CD8-positive, alpha-beta memory T cell (primary cell): ENCODE data around the gene MYL6. TPM values are rescaled to one million over a fixed set of nuclear protein-coding genes. Genes with fewer than 3 reads are reported as not detected.

Experiments used
- CTCF ChIA-PET: fragments of 350-600 bp; sonication (Branson Sonifier 250); formaldehyde crosslinking; loops from one replicate; lab custom pipeline; 2021; ENCODE audit warnings: antibody characterized with exemption; lab: Charles Lee
- POLR2A ChIA-PET: fragments of 350-600 bp; sonication (Branson Sonifier 250); formaldehyde crosslinking; loops from one replicate; lab custom pipeline; 2021; ENCODE audit warnings: antibody characterized with exemption; lab: Charles Lee
- DNase-seq, 5 donors: peaks; one replicate each; pipeline versions ENCODE4 v3.0.0 to v3.0.0-alpha.2; 2020 to 2022; ENCODE audit warnings: mixed read lengths in 1 of 5
- H3K27ac ChIP-seq: one replicate; pipeline ENCODE4 v1.7.0; 2013; ENCODE audit warnings: low read depth, mild to moderate bottlenecking, low read length, moderate library complexity
- H3K27me3 ChIP-seq: 2 replicates; pipeline ENCODE4 v1.7.0; 2013; ENCODE audit warnings: low read length, mild to moderate bottlenecking; ENCODE audit not compliant: insufficient read depth, poor library complexity, severe bottlenecking
- H3K36me3 ChIP-seq: 2 replicates; pipeline ENCODE4 v1.7.0; 2013; ENCODE audit warnings: mild to moderate bottlenecking, low read length, moderate library complexity; ENCODE audit not compliant: insufficient read depth
- H3K4me1 ChIP-seq: 2 replicates; pipeline ENCODE4 v1.7.0; 2013; ENCODE audit warnings: mild to moderate bottlenecking, low read length, moderate library complexity; ENCODE audit not compliant: insufficient read depth
- H3K4me3 ChIP-seq: 2 replicates; pipeline ENCODE4 v1.7.0; 2013; ENCODE audit warnings: mild to moderate bottlenecking, low read length
- H3K9me3 ChIP-seq: 2 replicates; pipeline ENCODE4 v1.7.0; 2013; ENCODE audit warnings: mild to moderate bottlenecking, low read length
- H3K27ac Mint-ChIP-seq, 8 donors: one replicate each; pipeline ENCODE4 v1.8.0; 2020 to 2021; ENCODE audit warnings: mixed read lengths in 8 of 8, mild to moderate bottlenecking in 6 of 8, inconsistent platforms in 3 of 8, moderate library complexity in 3 of 8
- H3K27me3 Mint-ChIP-seq, 2 donors: one replicate each; pipeline ENCODE4 v1.8.0; 2020 to 2021; ENCODE audit warnings: mixed read lengths in 2 of 2, mild to moderate bottlenecking in 1 of 2, moderate library complexity in 1 of 2
- H3K36me3 Mint-ChIP-seq, 3 donors: one replicate each; pipeline ENCODE4 v1.8.0; 2020 to 2021; ENCODE audit warnings: mixed read lengths in 3 of 3, inconsistent platforms in 1 of 3, mild to moderate bottlenecking in 1 of 3
- H3K4me1 Mint-ChIP-seq, 3 donors: one replicate each; pipeline ENCODE4 v1.8.0; 2020 to 2021; ENCODE audit warnings: mixed read lengths in 3 of 3, inconsistent platforms in 1 of 3, mild to moderate bottlenecking in 1 of 3
- H3K4me3 Mint-ChIP-seq, 7 donors: one replicate each; pipeline ENCODE4 v1.8.0; 2020 to 2021; ENCODE audit warnings: mixed read lengths in 7 of 7, mild to moderate bottlenecking in 6 of 7, moderate library complexity in 4 of 7, inconsistent platforms in 2 of 7
- H3K9me3 Mint-ChIP-seq, 5 donors: one replicate each; pipeline ENCODE4 v1.8.0; 2020 to 2022; ENCODE audit warnings: mixed read lengths in 5 of 5, mild to moderate bottlenecking in 3 of 5, moderate library complexity in 2 of 5, inconsistent platforms in 1 of 5
- polyA plus RNA-seq: library from polyadenylated mRNA; unstranded; fragments of 300-500 nt; fragmentation: Illumina TruSeq; gene quantifications from one replicate; pipeline ENCODE4 v1.2.3, GENCODE V29; 2021
- total RNA-seq, 2 experiments: library from RNA; stranded (reverse); gene quantifications; one replicate each; pipeline ENCODE4 v1.2.3, GENCODE V29; 2021

Gene MYL6
- total and polyA plus RNA-seq, 3 experiments from 2014 or later = 1,010 to 2,423 (median 1,017) TPM

DNA sequence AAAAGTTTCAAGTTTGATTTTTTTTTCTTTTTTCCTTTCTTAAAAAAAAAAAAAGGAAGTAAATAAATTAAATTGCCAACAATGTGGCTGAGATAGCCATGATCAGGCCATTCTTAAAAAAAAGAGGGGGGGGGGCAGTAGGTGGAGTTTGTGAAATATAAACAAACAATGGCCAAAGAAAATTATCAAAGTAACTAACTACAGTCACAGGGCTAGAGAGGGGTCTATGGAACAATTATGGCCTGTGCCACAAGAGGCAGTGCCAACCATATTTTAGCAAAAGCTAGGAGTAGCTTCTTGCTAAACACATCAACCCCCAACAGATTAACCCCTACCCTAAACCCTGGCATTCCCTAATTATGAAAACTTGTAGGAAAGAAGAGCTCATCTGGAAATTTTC is 47.3 kb downstream of the MYL6 start:
- Mint-ChIP-seq H3K36me3 (peaks cover 0 to 51% (median 13%) of the 10 kb centered on the region in 3 donors), H3K27me3 (no peaks in the 10 kb centered on the region), H3K27ac (peak overlapping the region in 3 of 8 donors; percentile 45 to 77 (median 70)), H3K4me3 (no peak overlapping the region), H3K4me1 (peaks cover 0 to 8% (median 0%) of the 10 kb centered on the region in 3 donors), H3K9me3 (no peaks in the 10 kb centered on the region)
- Histone ChIP-seq H3K4me1 (no peaks in the 10 kb centered on the region), H3K36me3 (peaks cover 39% of the 10 kb centered on the region), H3K27me3 (no peaks in the 10 kb centered on the region), H3K4me3 (no peak overlapping the region), H3K9me3 (no peaks in the 10 kb centered on the region), H3K27ac (peak overlapping the region; percentile 35)
- no peak for DNase-seq
- CTCF ChIA-PET = interaction anchor here (1.1 to 3.8 kb wide), 9 partner anchors 9 to 467 kb away, joined by 3 to 19 read pairs (median 3); partner anchors contain the start of genes ANKRD52, RNF41, SMARCC2 and STAT2
- POLR2A ChIA-PET = interaction anchor here (0.6 kb wide), 1 partner anchor 55 kb away, joined by 7 read pairs; no protein-coding TSS in a partner anchor

DNA sequence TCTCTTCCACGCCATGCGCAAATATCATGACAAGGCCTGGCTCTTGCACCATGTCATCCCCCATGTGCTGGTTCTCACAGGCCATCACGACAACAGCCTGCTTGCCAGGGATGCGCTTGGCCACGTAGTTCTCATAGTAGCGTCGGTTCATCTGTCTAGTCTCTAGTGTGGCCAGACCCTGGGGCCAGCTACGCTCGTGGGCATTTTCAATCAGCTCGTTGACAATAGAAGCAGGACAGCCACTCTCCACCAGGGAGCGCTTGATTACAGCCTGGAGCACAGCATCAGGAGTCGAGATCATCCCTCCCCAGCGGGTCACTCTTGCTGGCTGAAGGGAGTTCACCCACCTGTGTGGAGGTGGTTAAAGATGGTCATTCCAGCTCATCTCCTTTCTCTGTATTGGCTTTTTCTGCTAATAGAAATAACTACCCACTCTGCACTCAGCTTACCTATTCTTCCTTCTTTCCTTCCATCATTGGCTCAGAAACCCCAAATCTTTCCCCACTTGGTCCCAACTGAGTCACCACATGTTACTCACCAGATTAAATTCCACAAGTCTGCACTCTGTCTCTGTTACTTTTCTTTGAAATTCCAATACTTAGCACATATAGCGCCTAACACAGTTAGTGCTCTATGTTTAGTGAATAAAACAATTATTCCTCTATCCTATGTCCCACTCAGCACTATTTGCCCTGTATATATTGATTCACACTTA is 48.5 kb downstream of the MYL6 start:
- Mint-ChIP-seq H3K27ac (peak overlapping the region in 5 of 8 donors; percentile 4 to 53 (median 39)), H3K9me3 (no peaks in the 10 kb centered on the region), H3K27me3 (no peaks in the 10 kb centered on the region), H3K4me3 (no peak overlapping the region), H3K4me1 (peaks cover 0 to 8% (median 0%) of the 10 kb centered on the region in 3 donors), H3K36me3 (peaks cover 0 to 58% (median 16%) of the 10 kb centered on the region in 3 donors)
- Histone ChIP-seq H3K4me1 (no peaks in the 10 kb centered on the region), H3K27me3 (no peaks in the 10 kb centered on the region), H3K27ac (no peak overlapping the region), H3K36me3 (peaks cover 41% of the 10 kb centered on the region), H3K4me3 (no peak overlapping the region), H3K9me3 (no peaks in the 10 kb centered on the region)
- ChIA-PET POLR2A (interaction anchor here (0.9 to 1.2 kb wide), 2 partner anchors 14 to 78 kb away, joined by 3 read pairs; partner anchors contain the start of gene ESYT1), CTCF (interaction anchor here (0.6 to 3.8 kb wide), 17 partner anchors 9 to 468 kb away, joined by 3 to 19 read pairs (median 3); partner anchors contain the start of genes RNF41 and STAT2)
- DNase-seq = peak in 3 of 5 donors; percentile 12 to 57 (median 14)

DNA sequence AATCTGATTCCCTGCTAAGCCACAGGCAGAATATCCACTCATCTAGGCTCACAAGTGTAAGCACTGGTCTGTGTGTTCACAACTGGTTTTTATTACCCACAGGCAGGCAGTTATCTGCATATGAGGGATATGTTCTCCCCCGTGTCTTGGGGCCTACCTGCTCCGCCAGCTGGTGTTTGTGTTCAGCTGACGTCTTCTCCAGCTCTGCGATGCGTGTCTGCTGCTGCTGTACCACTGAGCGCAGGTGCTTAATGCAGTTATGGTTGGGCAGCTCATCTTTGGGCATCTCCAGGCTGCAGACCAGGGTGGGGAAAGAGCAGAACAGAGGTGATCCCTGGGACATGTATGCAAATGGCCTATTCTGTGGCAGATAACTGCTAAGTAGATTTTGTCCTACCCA is 49.8 kb downstream of the MYL6 start:
- no peaks in the 10 kb centered on the region for H3K4me1 ChIP-seq
- H3K9me3 Mint-ChIP-seq = no peaks in the 10 kb centered on the region
- no peak overlapping the region for H3K4me3 Mint-ChIP-seq
- DNase-seq = no peak
- peaks cover 50% of the 10 kb centered on the region for H3K36me3 ChIP-seq
- CTCF ChIA-PET = interaction anchor here (0.7 to 3.8 kb wide), 5 partner anchors 14 to 256 kb away, joined by 3 to 19 read pairs (median 4); partner anchors contain the start of gene RNF41
- peak overlapping the region in 1 of 8 donors; percentile 52 for H3K27ac Mint-ChIP-seq
- H3K4me1 Mint-ChIP-seq = no peaks in the 10 kb centered on the region
- H3K27me3 ChIP-seq = no peaks in the 10 kb centered on the region
- H3K27me3 Mint-ChIP-seq = no peaks in the 10 kb centered on the region
- no peak overlapping the region for H3K27ac ChIP-seq
- peaks cover 0 to 72% (median 16%) of the 10 kb centered on the region in 3 donors for H3K36me3 Mint-ChIP-seq
- POLR2A ChIA-PET = no interaction called here
- no peak overlapping the region for H3K4me3 ChIP-seq
- H3K9me3 ChIP-seq = no peaks in the 10 kb centered on the region

Other genes with a start within 250 kb of the MYL6 start
- 10 to 100 TPM; 35.8 to 38.4 TPM for gene PYM1, start 230.5 kb upstream of the MYL6 start, total RNA-seq
- gene PYM1, start 230.5 kb upstream of the MYL6 start, polyA plus RNA-seq = 80.8 TPM
- 100 to 1,000 TPM; 221 to 236 TPM for gene DGKA, start 227.2 kb upstream of the MYL6 start, total RNA-seq
- gene DGKA, start 227.2 kb upstream of the MYL6 start, polyA plus RNA-seq = 234 TPM
- under 1 TPM; 0.28 to 0.33 TPM for gene PMEL, start 192.3 kb upstream of the MYL6 start, total RNA-seq
- gene PMEL, start 192.3 kb upstream of the MYL6 start, polyA plus RNA-seq = not detected
- 100 to 1,000 TPM; 117 to 125 TPM for gene CDK2, start 191.5 kb upstream of the MYL6 start, total RNA-seq
- 8.2 TPM for gene CDK2, start 191.5 kb upstream of the MYL6 start, polyA plus RNA-seq
- gene RAB5B, start 184.3 kb upstream of the MYL6 start, total RNA-seq = 10 to 100 TPM; 36.6 to 38.3 TPM
- gene RAB5B, start 184.3 kb upstream of the MYL6 start, polyA plus RNA-seq = 68.5 TPM
- 1 to 10 TPM; 2.3 to 2.5 TPM for gene SUOX, start 161.1 kb upstream of the MYL6 start, total RNA-seq
- gene SUOX, start 161.1 kb upstream of the MYL6 start, polyA plus RNA-seq = 0.90 TPM
- gene IKZF4, start 137.3 kb upstream of the MYL6 start, total RNA-seq = 10 to 100 TPM; 11.0 to 11.6 TPM
- gene IKZF4, start 137.3 kb upstream of the MYL6 start, polyA plus RNA-seq = 0.86 TPM
- gene RPS26, start 116.4 kb upstream of the MYL6 start, total RNA-seq = 10 to 100 TPM; 48.8 to 59.9 TPM
- 1,127 TPM for gene RPS26, start 116.4 kb upstream of the MYL6 start, polyA plus RNA-seq
- gene ERBB3, start 78.2 kb upstream of the MYL6 start, total RNA-seq = 1 to 10 TPM; 1.7 to 1.9 TPM
- gene ERBB3, start 78.2 kb upstream of the MYL6 start, polyA plus RNA-seq = 0.63 TPM
- gene PA2G4, start 53.8 kb upstream of the MYL6 start, total RNA-seq = 100 to 1,000 TPM; 468 to 504 TPM
- gene PA2G4, start 53.8 kb upstream of the MYL6 start, polyA plus RNA-seq = 249 TPM
- gene RPL41, start 41.7 kb upstream of the MYL6 start, total RNA-seq = 1,000 to 10,000 TPM; 5,711 to 5,990 TPM
- gene RPL41, start 41.7 kb upstream of the MYL6 start, polyA plus RNA-seq = 7,268 TPM
- gene ZC3H10, start 40.1 kb upstream of the MYL6 start, total RNA-seq = 1 to 10 TPM; 8.1 to 9.0 TPM
- 3.2 TPM for gene ZC3H10, start 40.1 kb upstream of the MYL6 start, polyA plus RNA-seq
- 100 to 1,000 TPM; 185 to 191 TPM for gene ESYT1, start 30.1 kb upstream of the MYL6 start, total RNA-seq
- gene ESYT1, start 30.1 kb upstream of the MYL6 start, polyA plus RNA-seq = 374 TPM
- gene MYL6B, start 5.8 kb upstream of the MYL6 start, total RNA-seq = 10 to 100 TPM; 68.6 to 70.0 TPM
- 6.2 TPM for gene MYL6B, start 5.8 kb upstream of the MYL6 start, polyA plus RNA-seq
- 100 to 1,000 TPM; 107 to 118 TPM for gene SMARCC2, start 31.1 kb downstream of the MYL6 start, total RNA-seq
- 92.4 TPM for gene SMARCC2, start 31.1 kb downstream of the MYL6 start, polyA plus RNA-seq
- 10 to 100 TPM; 41.2 to 42.3 TPM for gene RNF41, start 63.6 kb downstream of the MYL6 start, total RNA-seq
- gene RNF41, start 63.6 kb downstream of the MYL6 start, polyA plus RNA-seq = 47.4 TPM
- 100 to 1,000 TPM; 102 to 104 TPM for gene NABP2, start 66.0 kb downstream of the MYL6 start, total RNA-seq
- gene NABP2, start 66.0 kb downstream of the MYL6 start, polyA plus RNA-seq = 4.6 TPM
- gene SLC39A5, start 71.7 kb downstream of the MYL6 start, total RNA-seq = under 1 TPM; 0.35 to 0.62 TPM
- not detected for gene SLC39A5, start 71.7 kb downstream of the MYL6 start, polyA plus RNA-seq
- gene ANKRD52, start 100.0 kb downstream of the MYL6 start, total RNA-seq = 10 to 100 TPM; 67.0 to 69.9 TPM
- 16.1 TPM for gene ANKRD52, start 100.0 kb downstream of the MYL6 start, polyA plus RNA-seq
- gene COQ10A, start 108.6 kb downstream of the MYL6 start, total RNA-seq = 10 to 100 TPM; 14.3 to 14.4 TPM
- 14.2 TPM for gene COQ10A, start 108.6 kb downstream of the MYL6 start, polyA plus RNA-seq
- gene CS, start 142.0 kb downstream of the MYL6 start, total RNA-seq = 100 to 1,000 TPM; 279 to 286 TPM
- 78.8 TPM for gene CS, start 142.0 kb downstream of the MYL6 start, polyA plus RNA-seq
- gene CNPY2, start 157.6 kb downstream of the MYL6 start, total RNA-seq = 100 to 1,000 TPM; 165 to 167 TPM
- 188 TPM for gene CNPY2, start 157.6 kb downstream of the MYL6 start, polyA plus RNA-seq
- gene PAN2, start 175.6 kb downstream of the MYL6 start, total RNA-seq = 10 to 100 TPM; 36.6 to 40.4 TPM
- 5.4 TPM for gene PAN2, start 175.6 kb downstream of the MYL6 start, polyA plus RNA-seq
- gene IL23A, start 180.5 kb downstream of the MYL6 start, total RNA-seq = 10 to 100 TPM; 26.9 to 29.6 TPM
- gene IL23A, start 180.5 kb downstream of the MYL6 start, polyA plus RNA-seq = 26.4 TPM
- gene STAT2, start 201.7 kb downstream of the MYL6 start, total RNA-seq = 10 to 100 TPM; 61.6 to 63.5 TPM
- gene STAT2, start 201.7 kb downstream of the MYL6 start, polyA plus RNA-seq = 65.0 TPM
- gene APOF, start 204.5 kb downstream of the MYL6 start, total RNA-seq = not detected
- not detected for gene APOF, start 204.5 kb downstream of the MYL6 start, polyA plus RNA-seq